Fibroblast of pulmonary artery (primary cell): Measurements from ENCODE around the gene PCSK2.

Experiments used
- DNase-seq: peaks from one replicate; pipeline ENCODE4 v3.0.0-alpha.2; 2010; ENCODE audit warnings: low read depth
- H3K4me3 ChIP-seq: replicated peaks from 2 replicates; pipeline ENCODE4 v1.5.1; 2011; ENCODE audit warnings: low read depth, mild to moderate bottlenecking, control low read depth, low read length, moderate library complexity
- CTCF ChIP-seq: IDR thresholded peaks from 2 replicates; pipeline ENCODE4 v1.5.1; 2011; ENCODE audit warnings: mild to moderate bottlenecking, control low read depth, low read length, inconsistent platforms; ENCODE audit errors: missing control alignments

PCSK2 gene

GRCh38 chr20:17530153-17530552 lies 303.3 kb downstream of the PCSK2 start:
- no peak overlapping the region for H3K4me3 ChIP-seq
- no peak for DNase-seq

DNA sequence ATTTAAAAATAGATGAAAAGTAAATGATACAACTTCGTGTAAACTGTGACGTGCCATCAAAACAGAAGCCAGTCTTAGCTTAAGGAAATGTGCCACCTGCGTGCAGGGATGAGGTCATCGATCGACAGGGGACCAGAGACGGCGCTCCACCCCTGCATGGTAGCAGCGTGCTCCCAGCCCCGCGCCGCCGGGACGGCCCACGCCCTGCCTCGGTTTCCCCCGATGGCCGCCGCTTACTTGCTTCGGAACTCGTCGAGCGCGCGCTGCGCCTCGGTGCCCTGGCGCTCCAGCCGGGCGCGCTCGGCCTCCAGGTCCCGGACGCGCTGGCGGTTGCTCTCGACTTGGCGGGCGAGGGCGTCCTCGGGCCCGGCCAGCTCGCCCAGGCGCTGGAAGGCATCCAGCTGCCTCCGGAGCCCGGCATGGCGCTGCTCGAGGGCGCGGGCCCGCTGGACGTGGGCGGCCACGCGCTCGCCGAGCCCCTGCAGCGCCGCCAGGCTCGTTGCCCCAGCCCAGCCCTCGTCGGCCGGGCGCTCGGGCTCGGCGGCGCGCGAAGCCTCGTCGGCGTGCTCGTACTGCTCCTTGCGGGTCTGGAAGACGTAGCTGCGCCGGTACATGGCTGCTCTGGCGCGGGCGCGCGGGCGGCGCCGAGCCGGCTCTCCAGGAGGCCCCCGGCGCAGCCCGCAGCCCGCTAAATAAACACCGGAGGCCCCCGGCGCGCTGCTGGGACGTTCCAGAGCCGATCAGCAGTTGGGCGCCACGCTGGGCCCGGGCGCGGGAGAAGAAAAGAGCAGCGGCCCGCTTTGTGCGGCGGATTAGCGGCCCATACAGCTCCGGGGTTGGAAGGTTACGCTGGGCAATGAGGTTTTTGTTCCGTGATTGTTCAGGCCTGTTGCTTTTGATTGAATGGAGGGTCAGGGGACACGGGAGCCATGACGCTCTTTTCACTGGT lies 304.1 kb downstream of the PCSK2 start, which contains the start of gene BFSP1:
Gene BFSP1 (minus strand): TSS at position 664 of the 949 bp plus-strand sequence. CDS start 50 bp downstream, at position 614.
- TF ChIP-seq CTCF, result no peak
- H3K4me3 ChIP-seq, result peak within 1 kb of the TSS; percentile 45
- peak; percentile 61 for DNase-seq

More at GRCh38 chr20:17530153-17530552, 303.3 kb downstream of the PCSK2 start:
- no peak for TF ChIP-seq CTCF

GRCh38 chr20:17531665-17532025 lies 304.8 kb downstream of the PCSK2 start:
- no peak for TF ChIP-seq CTCF
- H3K4me3 ChIP-seq, result peak overlapping the region; percentile 45

GRCh38 chr20:17533396-17533795 lies 306.6 kb downstream of the PCSK2 start:
- no peak for TF ChIP-seq CTCF
- no peak overlapping the region for H3K4me3 ChIP-seq
- DNase-seq, result peak; percentile 69

More at GRCh38 chr20:17531665-17532025, 304.8 kb downstream of the PCSK2 start:
- no peak for DNase-seq

DNA sequence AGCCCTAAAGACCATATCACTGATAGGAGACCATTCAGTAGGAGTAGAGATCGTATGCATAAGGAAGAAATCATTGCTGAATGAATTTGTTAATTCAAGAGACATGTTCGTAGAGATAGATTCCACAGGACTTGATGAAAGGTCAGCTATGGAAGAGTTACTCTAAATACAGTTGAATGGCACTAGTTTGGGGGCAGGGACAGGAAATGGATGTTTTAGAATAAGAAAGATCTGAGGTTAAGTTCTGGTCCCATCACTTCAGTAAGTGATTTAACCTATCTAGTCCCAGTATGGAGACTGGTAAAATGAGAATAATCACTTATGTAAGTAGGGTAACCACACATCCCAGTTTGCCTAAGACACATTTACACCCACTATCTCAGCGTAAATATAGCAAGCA lies 307.2 kb downstream of the PCSK2 start:
- no peak overlapping the region for H3K4me3 ChIP-seq
- TF ChIP-seq CTCF, result no peak
- no peak for DNase-seq
